GM12878 (cell line): ENCODE measurements around the gene ITGA8.

Experiments used
- CREB1 ChIP-seq: IDR thresholded peaks from 2 replicates; pipeline ENCODE4 v1.6.1; 2012; ENCODE audit warnings: low read depth, mild to moderate bottlenecking, inconsistent platforms
- CREM ChIP-seq: IDR thresholded peaks from 2 replicates; pipeline ENCODE4 v1.6.1; 2014; ENCODE audit warnings: antibody characterized with exemption, low read depth
- FOXM1 ChIP-seq: IDR thresholded peaks from 2 replicates; pipeline ENCODE4 v1.6.1; 2012; ENCODE audit warnings: low read depth, mild to moderate bottlenecking, inconsistent platforms, low read length, moderate library complexity
- POLR2A ChIP-seq: IDR thresholded peaks from 2 replicates; pipeline ENCODE4 v1.6.1; 2011; ENCODE audit warnings: low read depth, mild to moderate bottlenecking, low read length
- POLR2AphosphoS5 ChIP-seq: IDR thresholded peaks from 2 replicates; pipeline ENCODE4 v1.6.1; 2011; ENCODE audit warnings: mild to moderate bottlenecking, low read length, inconsistent platforms
- RB1 ChIP-seq: fragments of 450-650 bp; formaldehyde crosslinking; IDR thresholded peaks from 2 replicates; pipeline ENCODE4 v1.6.1; 2017; ENCODE audit warnings: mild to moderate bottlenecking, borderline replicate concordance
- RCOR1 ChIP-seq: conservative IDR thresholded peaks from 2 replicates; pipeline ENCODE4 v1.6.1; 2012; ENCODE audit warnings: low read depth, low read length, improper control_type of control experiment

GRCh38 chr10:15695852-15696251 lies 23.9 kb downstream of the ITGA8 start:
- TF ChIP-seq POLR2AphosphoS5 (no peak), CREM (no peak), POLR2A (no peak), CREB1 (no peak), FOXM1 (no peak), RB1 (no peak), RCOR1 (no peak)
